HG03159 (cell line): ENCODE data around the gene ARSI.

Experiments
- ATAC-seq: cut with Tn5 transposase; IDR thresholded peaks from one replicate; pipeline ENCODE4 v1.9.1; 2021; ENCODE audit warnings: mild to moderate bottlenecking, moderate library complexity; ENCODE audit not compliant: unreplicated experiment

ARSI gene

GRCh38 chr5:150309101-150309885, 6.6 kb upstream of the ARSI start:
- ATAC-seq, result no peak

- ATAC-seq, result no peak
Measured at GRCh38 chr5:150307617-150308426, 5.1 kb upstream of the ARSI start.

GRCh38 chr5:150306775-150307174, 4.1 kb upstream of the ARSI start:
- no peak for ATAC-seq

GRCh38 chr5:150305557-150305956, 2.9 kb upstream of the ARSI start:
- ATAC-seq, result no peak

GRCh38 chr5:150305095-150305494, 2.4 kb upstream of the ARSI start:
- no peak for ATAC-seq

- ATAC-seq, result no peak
Measured at GRCh38 chr5:150304481-150305081, 1.9 kb upstream of the ARSI start.

- ATAC-seq, result no peak
Measured at GRCh38 chr5:150303660-150304386, 1.1 kb upstream of the ARSI start.

GRCh38 chr5:150303070-150303615, 438 bp upstream of the ARSI start:
- no peak for ATAC-seq

- no peak for ATAC-seq
Measured at GRCh38 chr5:150301901-150302300, 804 bp downstream of the ARSI start.

- no peak for ATAC-seq
Measured at GRCh38 chr5:150301170-150301505, 1.6 kb downstream of the ARSI start.

- no peak for ATAC-seq
Measured at GRCh38 chr5:150300496-150301169, 2.1 kb downstream of the ARSI start.

- ATAC-seq, result no peak
Measured at GRCh38 chr5:150299571-150300327, 3.0 kb downstream of the ARSI start.

- ATAC-seq, result no peak
Measured at GRCh38 chr5:150298701-150299451, 3.8 kb downstream of the ARSI start.

- ATAC-seq, result no peak
Measured at GRCh38 chr5:150297934-150298595, 4.6 kb downstream of the ARSI start.

- ATAC-seq, result no peak
Measured at GRCh38 chr5:150297236-150297890, 5.3 kb downstream of the ARSI start.

GRCh38 chr5:150296496-150296895, 6.2 kb downstream of the ARSI start:
- no peak for ATAC-seq

- ATAC-seq, result no peak
Measured at GRCh38 chr5:150295741-150296486, 6.8 kb downstream of the ARSI start.
